Cortex of kidney (tissue), 1 donor: ENCODE data around the gene MRPL45.

ENCODE experiments used
- DNase-seq: peaks from one replicate; lab custom pipeline; 2025; lab: John Stamatoyannopoulos, UW

Gene MRPL45

GRCh38 chr17:38325221-38325851 is 28.4 kb downstream of the MRPL45 start:
- no peak for DNase-seq

- DNase-seq, result no peak
These were observed 30.2 kb downstream of the MRPL45 start for GRCh38 chr17:38326996-38327792.

- no peak for DNase-seq
These were observed 31.0 kb downstream of the MRPL45 start for GRCh38 chr17:38327936-38328335.

GRCh38 chr17:38328620-38329019 is 31.7 kb downstream of the MRPL45 start:
- DNase-seq, result no peak

GRCh38 chr17:38329284-38329683 is 32.3 kb downstream of the MRPL45 start:
- no peak for DNase-seq

GRCh38 chr17:38329808-38330730 is 33.1 kb downstream of the MRPL45 start:
- DNase-seq, result no peak

- no peak for DNase-seq
These were observed 34.0 kb downstream of the MRPL45 start for GRCh38 chr17:38330941-38331411.

- DNase-seq, result no peak
These were observed 35.8 kb downstream of the MRPL45 start for GRCh38 chr17:38332735-38333134.

- no peak for DNase-seq
These were observed 36.8 kb downstream of the MRPL45 start for GRCh38 chr17:38333635-38334295.

- no peak for DNase-seq
These were observed 37.8 kb downstream of the MRPL45 start for GRCh38 chr17:38334480-38335364.

GRCh38 chr17:38336838-38337237 is 39.9 kb downstream of the MRPL45 start:
- DNase-seq, result no peak

GRCh38 chr17:38338053-38338452 is 41.1 kb downstream of the MRPL45 start:
- DNase-seq, result no peak

- DNase-seq, result no peak
These were observed 41.6 kb downstream of the MRPL45 start for GRCh38 chr17:38338535-38338934.

GRCh38 chr17:38339891-38340290 is 42.9 kb downstream of the MRPL45 start:
- DNase-seq, result no peak

GRCh38 chr17:38341035-38341721 is 44.2 kb downstream of the MRPL45 start:
- DNase-seq, result no peak

GRCh38 chr17:38342886-38343607 is 46.1 kb downstream of the MRPL45 start:
- no peak for DNase-seq

- DNase-seq, result no peak
These were observed 46.8 kb downstream of the MRPL45 start, which contains the start of gene GPR179 for GRCh38 chr17:38343608-38344419. GPR179 (minus strand) TSS chr17:38343956; CDS start chr17:38343789, 167 bp downstream.

GRCh38 chr17:38344420-38344745 is 47.4 kb downstream of the MRPL45 start:
- no peak for DNase-seq

- DNase-seq, result no peak
These were observed 48.8 kb downstream of the MRPL45 start for GRCh38 chr17:38345743-38346142.
